Myocyte (in vitro differentiated cells): Measurements from ENCODE around the gene SLC25A36. TPM values are rescaled to one million over a fixed set of nuclear protein-coding genes. Genes with fewer than 3 reads are reported as not detected.
"Not testable (repeated sequence)": the region's sequence is repeated elsewhere in the genome, so short reads cannot be mapped to it uniquely, and the experiment has no call there.

Experiments used
- DNase-seq: peaks from one replicate; pipeline ENCODE4 v3.0.0-alpha.2; 2012; ENCODE audit warnings: low read depth
- total RNA-seq: library from RNA; depleted of rRNA; stranded (reverse); fragments of >200 nt; gene quantifications from 2 replicates; pipeline ENCODE4 v1.2.3, GENCODE V29; 2014

The SLC25A36 gene
- total RNA-seq, 1 donor from 2014 or later, result 42.7 TPM

- DNase-seq, result peak; percentile 22
These were observed 10.6 kb upstream of the SLC25A36 start for GRCh38 chr3:140931016-140931454.

GRCh38 chr3:140931801-140932200 lies 9.8 kb upstream of the SLC25A36 start:
- no peak for DNase-seq

- DNase-seq, result no peak
These were observed 8.5 kb upstream of the SLC25A36 start for GRCh38 chr3:140933109-140933508.

GRCh38 chr3:140933552-140933951 lies 8.1 kb upstream of the SLC25A36 start:
- DNase-seq, result no peak

- DNase-seq, result not testable (repeated sequence)
These were observed 2.3 kb upstream of the SLC25A36 start for GRCh38 chr3:140939305-140939704.

GRCh38 chr3:140941090-140941433 lies 574 bp upstream of the SLC25A36 start:
- DNase-seq, result no peak

- DNase-seq, result peak; percentile 70
These were observed 827 bp downstream of the SLC25A36 start for GRCh38 chr3:140942221-140943104.

- DNase-seq, result no peak
These were observed 2.3 kb downstream of the SLC25A36 start for GRCh38 chr3:140943781-140944552.

GRCh38 chr3:140948460-140949249 lies 7.0 kb downstream of the SLC25A36 start:
- DNase-seq, result no peak

GRCh38 chr3:140950144-140950543 lies 8.5 kb downstream of the SLC25A36 start:
- no peak for DNase-seq

- DNase-seq, result no peak
These were observed 9.2 kb downstream of the SLC25A36 start for GRCh38 chr3:140950863-140951262.

- not testable (repeated sequence) for DNase-seq
These were observed 10.1 kb downstream of the SLC25A36 start for GRCh38 chr3:140951750-140952149.

- no peak for DNase-seq
These were observed 11.7 kb downstream of the SLC25A36 start for GRCh38 chr3:140953028-140953960.

GRCh38 chr3:140954576-140954975 lies 12.9 kb downstream of the SLC25A36 start:
- no peak for DNase-seq

- DNase-seq, result no peak
These were observed 14.0 kb downstream of the SLC25A36 start for GRCh38 chr3:140955645-140956044.

GRCh38 chr3:140956058-140956835 lies 14.6 kb downstream of the SLC25A36 start:
- no peak for DNase-seq

- DNase-seq, result peak; percentile 26
These were observed 31.2 kb downstream of the SLC25A36 start for GRCh38 chr3:140972833-140973232.

- DNase-seq, result no peak
These were observed 33.3 kb downstream of the SLC25A36 start for GRCh38 chr3:140974900-140975299.

GRCh38 chr3:140980663-140981062 lies 39.0 kb downstream of the SLC25A36 start:
- no peak for DNase-seq

GRCh38 chr3:140987792-140988191 lies 46.2 kb downstream of the SLC25A36 start:
- DNase-seq, result not testable (repeated sequence)
